ENCODE measurements around the gene ARSI. TPM values are rescaled to one million over a fixed set of nuclear protein-coding genes. Genes with fewer than 3 reads are reported as not detected.

Gene ARSI
- total and polyA plus RNA-seq, 2 of the 13 experiments (the other 11 are each of a cell fraction or from before 2014, with no cell fraction given) = 4.2 to 33.9 TPM

- peak; percentile 35; the same call in 1 of the 2 replicates for TF ChIP-seq ZNF362 (CRISPR knock-in tag; IDR thresholded peaks at IDR 0.05; ENCODE audit: borderline replicate concordance)
- no peak for TF ChIP-seq BCLAF1 (IDR thresholded peaks at IDR 0.05)
- TF ChIP-seq RBM22 (optimal IDR thresholded peaks at IDR 0.05; ENCODE audit: low read length) = no peak
- TF ChIP-seq ZNF546 (CRISPR knock-in tag; conservative IDR thresholded peaks at IDR 0.05) = no peak
- TF ChIP-seq ZBTB43 (CRISPR knock-in tag; conservative IDR thresholded peaks at IDR 0.05) = no peak
- no peak for TF ChIP-seq ONECUT2 (CRISPR knock-in tag; IDR thresholded peaks at IDR 0.05)
- peak; percentile 82 for TF ChIP-seq ZNF556 (CRISPR knock-in tag; IDR thresholded peaks at IDR 0.05; ENCODE audit: borderline replicate concordance)
- TF ChIP-seq HIC2 (CRISPR knock-in tag; IDR thresholded peaks at IDR 0.05; ENCODE audit: low read depth) = no peak
- TF ChIP-seq ARHGAP35 (CRISPR knock-in tag; IDR thresholded peaks at IDR 0.05; ENCODE audit: borderline replicate concordance) = 0 out of 2 replicates have a peak, but pooled peaks have one; percentile 40
- TF ChIP-seq NR1H2 (CRISPR knock-in tag; IDR thresholded peaks at IDR 0.05; ENCODE audit: borderline replicate concordance, low read depth) = no peak
- TF ChIP-seq KLF12 (CRISPR knock-in tag; IDR thresholded peaks at IDR 0.05; ENCODE audit: borderline replicate concordance) = 0 out of 2 replicates have a peak, but pooled peaks have one; percentile 67
- no peak for TF ChIP-seq BRCA1 (CRISPR knock-in tag; IDR thresholded peaks at IDR 0.05)
- TF ChIP-seq HOXD1 (CRISPR knock-in tag; IDR thresholded peaks at IDR 0.05) = 0 out of 2 replicates have a peak, but pooled peaks have one; percentile 30
- TF ChIP-seq ZNF703 (CRISPR knock-in tag; IDR thresholded peaks at IDR 0.05; ENCODE audit: borderline replicate concordance) = no peak
- no peak for TF ChIP-seq PRPF4 (IDR thresholded peaks at IDR 0.05; ENCODE audit: low read depth, low read length, poor library complexity, severe bottlenecking)
- TF ChIP-seq ZNF232 (CRISPR knock-in tag; IDR thresholded peaks at IDR 0.05; ENCODE audit: borderline replicate concordance) = no peak
- no peak for TF ChIP-seq NFATC3 (CRISPR knock-in tag; IDR thresholded peaks at IDR 0.05)
- TF ChIP-seq PRMT3 (CRISPR knock-in tag; IDR thresholded peaks at IDR 0.05; ENCODE audit: borderline replicate concordance, low read depth) = no peak
- no peak for TF ChIP-seq GTF2F1 (IDR thresholded peaks at IDR 0.05; ENCODE audit: low read length)
Measured at GRCh38 chr5:150350524-150351344, 48.0 kb upstream of the ARSI start (continued).
